HG02852 (cell line): ENCODE data around the gene TEX11.
"Not testable (repeated sequence)": the region's sequence is repeated elsewhere in the genome, so short reads cannot be mapped to it uniquely, and the experiment has no call there.

Experiments used
- ATAC-seq: cut with Tn5 transposase; IDR thresholded peaks from one replicate; pipeline ENCODE4 v1.9.1; 2021; ENCODE audit warnings: mild to moderate bottlenecking, moderate library complexity; ENCODE audit not compliant: unreplicated experiment

Gene TEX11

GRCh38 chrX:70618467-70618866 is 290.0 kb downstream of the TEX11 start:
- ATAC-seq: no peak

GRCh38 chrX:70613295-70613694 is 295.2 kb downstream of the TEX11 start:
- no peak for ATAC-seq

DNA sequence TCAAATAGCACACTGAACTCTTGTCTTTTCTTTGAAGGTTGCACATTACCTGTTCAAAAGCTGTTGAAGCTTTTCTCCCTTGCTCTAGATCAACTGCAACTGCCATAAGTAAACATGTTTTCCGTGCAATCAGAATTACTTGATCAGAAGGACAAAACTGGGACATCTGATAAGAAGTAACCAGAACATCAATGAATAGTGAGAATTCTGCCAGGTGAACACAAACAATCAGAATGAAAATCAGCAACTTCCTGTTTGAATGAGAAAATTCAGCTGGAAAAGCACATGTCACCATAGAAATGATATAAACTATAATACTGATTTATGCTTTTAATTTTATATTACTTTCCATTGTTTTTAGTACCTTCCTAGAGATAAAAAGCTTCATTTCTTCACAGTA is 303.2 kb downstream of the TEX11 start:
- no peak for ATAC-seq

DNA sequence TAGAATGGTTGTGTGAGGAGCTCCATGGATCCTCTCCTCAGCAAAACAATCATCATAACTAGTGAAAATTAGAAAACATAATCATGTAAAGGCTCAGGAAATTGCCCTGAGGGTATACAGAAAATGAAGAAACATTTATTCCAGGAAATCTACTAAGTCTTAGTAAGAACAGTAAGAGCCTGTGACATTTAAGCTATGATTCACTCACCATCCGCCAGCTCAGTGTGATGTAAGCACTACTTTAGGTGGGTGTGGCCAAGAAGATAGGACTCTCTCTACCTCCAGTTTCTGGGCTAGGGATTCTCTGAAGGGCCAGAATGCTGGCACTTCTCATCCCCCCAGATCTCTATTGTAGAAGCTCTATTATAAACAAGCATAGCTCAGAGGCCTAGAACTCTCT is 316.4 kb downstream of the TEX11 start:
- no peak for ATAC-seq

DNA sequence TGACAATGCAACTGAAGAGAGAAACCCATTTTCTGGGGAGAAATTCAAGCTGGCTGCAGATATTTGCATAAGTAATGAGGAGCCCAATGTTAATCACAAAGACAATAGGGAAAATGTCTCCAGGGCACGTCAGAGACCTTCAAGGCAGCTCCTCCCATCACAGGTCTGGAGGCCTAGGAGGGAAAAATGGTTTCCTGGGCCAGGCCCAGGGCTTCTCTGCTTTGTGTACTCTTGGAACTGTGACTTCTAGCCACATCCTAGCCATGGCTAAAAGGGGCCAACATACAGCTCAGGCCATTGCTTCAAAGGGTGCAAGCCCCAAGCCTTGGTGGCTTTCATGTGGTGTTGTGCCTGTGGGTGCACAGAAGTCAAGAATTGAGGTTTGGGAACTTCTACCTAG is 321.4 kb downstream of the TEX11 start:
- ATAC-seq: not testable (repeated sequence)

GRCh38 chrX:70577442-70577841 is 331.1 kb downstream of the TEX11 start:
- ATAC-seq: no peak

GRCh38 chrX:70569922-70570576 is 338.5 kb downstream of the TEX11 start:
- not testable (repeated sequence) for ATAC-seq

DNA sequence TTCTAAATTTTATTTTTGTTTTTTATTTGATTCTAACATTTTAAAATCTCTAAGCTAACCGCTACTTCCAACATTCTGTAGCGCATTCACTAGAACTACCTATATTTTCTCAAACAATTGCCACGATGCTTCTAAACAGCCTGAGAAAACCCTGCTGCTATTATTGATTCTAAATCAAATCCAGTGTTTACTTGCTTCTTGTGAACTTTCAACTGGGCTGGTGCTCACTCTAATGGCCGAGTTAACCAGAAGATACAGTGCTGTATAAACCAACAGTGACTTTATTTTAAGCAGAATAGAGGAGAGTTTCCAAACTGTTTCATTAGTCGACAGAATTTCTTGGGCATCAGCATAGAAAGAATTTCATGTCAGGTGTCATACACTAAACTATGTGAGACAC is 353.6 kb downstream of the TEX11 start:
- ATAC-seq: no peak

DNA sequence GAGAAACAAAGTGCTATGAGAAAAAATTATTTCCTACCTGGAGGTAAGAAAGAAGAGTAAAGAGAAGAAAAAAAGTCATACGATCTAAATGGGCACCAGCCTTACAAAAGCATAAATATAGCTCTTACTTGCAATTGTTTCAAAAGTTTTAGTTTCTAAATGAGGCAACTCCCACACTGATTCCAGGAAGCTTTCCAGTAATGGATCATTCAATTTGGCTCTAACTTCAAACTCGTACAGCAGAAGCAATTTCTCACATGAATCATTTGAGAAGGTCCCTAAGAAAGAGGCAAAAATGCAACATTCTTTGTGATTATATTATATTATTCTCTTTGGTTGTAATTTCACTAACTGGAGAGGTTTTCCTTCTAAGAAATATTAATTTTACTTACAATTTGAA is 354.0 kb downstream of the TEX11 start:
- no peak for ATAC-seq

GRCh38 chrX:70554081-70554480 is 354.4 kb downstream of the TEX11 start:
- ATAC-seq: no peak

GRCh38 chrX:70553516-70553915 is 355.0 kb downstream of the TEX11 start:
- ATAC-seq: no peak

DNA sequence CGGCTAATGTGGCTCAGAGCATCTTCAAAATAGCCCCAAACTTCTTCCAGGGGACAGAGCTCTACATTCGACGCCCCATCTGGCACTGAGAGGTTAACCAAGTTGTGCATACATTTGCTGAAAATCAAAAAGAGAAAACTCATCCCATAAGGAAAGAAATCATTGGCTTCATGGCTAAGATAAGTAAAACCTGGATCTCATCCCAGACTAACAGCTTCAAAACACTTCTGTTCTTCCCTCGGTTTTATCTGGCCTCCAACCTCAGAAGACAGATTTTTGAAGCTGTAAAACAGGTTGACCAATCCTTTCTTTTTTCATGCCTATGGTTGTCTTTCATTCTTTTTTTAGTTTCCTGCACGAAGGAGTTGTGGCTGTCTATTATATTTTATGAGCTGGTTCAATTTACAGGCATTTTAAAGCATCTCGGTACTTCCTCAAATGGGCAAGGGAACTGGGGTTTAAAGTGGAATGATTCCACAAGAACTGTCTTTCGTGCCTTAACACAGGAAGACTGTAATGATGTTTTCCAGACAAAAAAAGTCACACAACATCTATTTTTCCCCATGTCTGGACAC is 356.3 kb downstream of the TEX11 start:
- no peak for ATAC-seq

DNA sequence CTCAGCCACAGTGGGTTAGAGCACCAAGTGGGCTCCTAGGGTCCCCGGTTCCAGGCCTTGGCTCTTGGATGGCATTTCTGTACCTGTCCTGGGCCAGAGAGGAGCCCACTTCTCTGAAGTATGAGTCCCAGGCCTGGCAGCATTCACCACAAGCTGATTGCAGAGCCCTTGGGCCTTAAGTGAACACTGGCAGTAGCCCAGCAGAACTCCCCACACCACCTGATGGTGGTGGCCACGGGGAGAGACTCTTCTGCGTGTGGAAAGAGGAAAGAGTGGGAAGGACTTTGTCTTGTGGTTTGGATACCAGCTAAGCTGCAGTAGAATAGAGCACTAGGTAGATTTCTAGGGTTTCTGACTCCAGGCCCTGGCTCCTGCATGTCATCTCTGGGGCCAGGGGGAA is 359.1 kb downstream of the TEX11 start:
- ATAC-seq: no peak

DNA sequence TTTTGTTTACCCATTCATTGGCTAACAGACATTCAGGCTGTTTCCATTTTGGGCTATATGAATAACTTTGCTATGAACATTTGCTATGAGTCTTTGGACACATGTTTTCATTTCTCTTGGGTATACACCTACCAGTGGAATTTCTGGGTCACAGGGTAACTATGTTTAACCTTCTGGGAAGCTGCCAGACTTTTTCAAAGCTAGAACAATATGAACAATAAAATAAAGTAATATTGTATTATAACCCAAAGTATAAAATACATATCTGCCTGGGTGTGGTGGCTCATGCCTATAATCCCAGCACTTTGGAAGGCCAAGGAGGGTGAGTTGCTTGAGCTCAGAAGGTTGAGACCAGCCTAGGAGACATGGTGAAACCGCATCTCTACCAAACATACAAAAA is 373.3 kb downstream of the TEX11 start:
- ATAC-seq: no peak

DNA sequence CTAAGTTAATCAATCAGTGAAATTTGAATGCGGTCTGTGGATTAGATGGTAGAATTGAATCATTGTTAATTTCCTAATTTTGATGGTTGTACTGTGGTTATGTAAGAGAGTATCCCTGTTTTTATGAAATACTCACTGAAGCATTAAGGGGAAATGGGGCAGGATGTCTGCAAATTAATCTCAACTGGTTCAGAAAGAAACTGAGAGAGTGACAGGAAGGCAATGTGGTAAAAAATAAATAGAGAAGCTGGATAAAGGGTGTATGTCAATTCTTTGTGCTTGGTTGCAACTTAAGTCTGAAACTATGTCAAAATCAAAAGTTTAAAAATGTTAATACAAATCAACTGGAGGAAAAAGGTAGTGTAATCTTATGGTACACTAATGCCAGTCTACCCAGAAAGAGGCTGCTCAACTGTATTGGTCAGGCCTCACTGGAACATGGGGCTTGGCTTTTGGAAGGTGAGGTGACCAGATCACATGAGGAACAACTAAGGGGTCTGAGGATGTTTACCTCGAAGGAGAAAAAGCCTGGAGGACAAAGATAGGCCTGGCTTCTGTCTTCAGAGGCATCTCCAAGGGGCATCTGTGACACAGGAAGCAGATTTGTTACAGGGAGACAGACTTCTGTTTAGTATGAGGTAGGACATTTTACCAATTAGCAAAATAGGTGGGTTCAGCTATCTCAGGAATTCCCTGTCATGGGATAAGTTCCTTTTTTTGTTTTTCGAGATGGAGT is 380.7 kb downstream of the TEX11 start:
- no peak for ATAC-seq

DNA sequence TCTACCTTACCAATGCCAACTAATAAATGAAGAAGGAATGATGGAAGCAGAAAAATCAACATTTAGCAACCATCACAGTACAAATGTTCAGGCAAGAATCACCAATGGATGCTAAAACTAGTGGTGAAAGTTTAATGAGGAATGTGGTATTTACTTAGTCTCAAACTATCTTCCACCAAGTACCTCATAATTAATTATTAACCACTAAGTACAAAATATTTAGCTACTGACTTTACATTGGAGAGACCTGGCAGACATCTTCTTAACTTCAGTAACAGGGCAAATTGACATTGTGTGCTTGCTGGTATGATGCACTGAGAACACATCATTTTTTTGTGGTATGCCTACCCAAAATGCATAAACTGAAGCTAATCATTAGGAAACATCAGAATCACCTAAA is 381.5 kb downstream of the TEX11 start:
- no peak for ATAC-seq

- no peak for ATAC-seq
Measured at GRCh38 chrX:70525733-70526132, 382.8 kb downstream of the TEX11 start.

DNA sequence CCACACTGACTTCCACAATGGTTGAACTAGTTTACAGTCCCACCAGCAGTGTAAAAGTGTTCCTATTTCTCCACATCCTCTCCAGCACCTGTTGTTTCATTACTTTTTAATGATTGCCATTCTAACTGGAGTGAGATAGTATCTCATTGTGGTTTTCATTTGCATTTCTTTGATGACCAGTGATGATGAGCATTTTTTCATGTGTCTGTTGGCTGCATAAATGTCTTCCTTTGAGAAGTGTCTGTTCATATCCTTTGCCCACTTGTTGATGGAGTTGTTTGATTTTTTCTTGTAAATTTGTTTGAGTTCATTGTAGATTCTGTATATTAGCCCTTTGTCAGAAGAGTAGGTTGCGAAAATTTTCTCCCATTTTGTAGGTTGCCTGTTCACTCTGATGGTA is 392.8 kb downstream of the TEX11 start:
- ATAC-seq: not testable (repeated sequence)

DNA sequence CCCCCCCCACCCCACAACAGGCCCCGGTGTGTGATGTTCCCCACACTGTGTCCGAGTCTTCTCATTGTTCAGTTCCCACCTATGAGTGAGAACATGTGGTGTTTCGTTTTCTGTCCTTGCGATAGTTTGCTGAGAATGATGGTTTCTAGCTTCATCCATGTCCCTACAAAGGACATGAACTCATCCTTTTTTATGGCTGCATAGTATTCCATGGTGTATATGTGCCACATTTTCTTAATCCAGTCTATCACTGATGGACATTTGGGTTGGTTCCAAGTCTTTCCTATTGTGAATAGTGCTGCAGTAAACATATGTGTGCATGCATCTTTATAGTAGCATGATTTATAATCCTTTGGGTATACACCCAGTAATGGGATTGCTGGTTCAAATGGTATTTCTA is 393.2 kb downstream of the TEX11 start:
- ATAC-seq: not testable (repeated sequence)

- no peak for ATAC-seq
Measured at GRCh38 chrX:70509078-70509477, 399.4 kb downstream of the TEX11 start.

DNA sequence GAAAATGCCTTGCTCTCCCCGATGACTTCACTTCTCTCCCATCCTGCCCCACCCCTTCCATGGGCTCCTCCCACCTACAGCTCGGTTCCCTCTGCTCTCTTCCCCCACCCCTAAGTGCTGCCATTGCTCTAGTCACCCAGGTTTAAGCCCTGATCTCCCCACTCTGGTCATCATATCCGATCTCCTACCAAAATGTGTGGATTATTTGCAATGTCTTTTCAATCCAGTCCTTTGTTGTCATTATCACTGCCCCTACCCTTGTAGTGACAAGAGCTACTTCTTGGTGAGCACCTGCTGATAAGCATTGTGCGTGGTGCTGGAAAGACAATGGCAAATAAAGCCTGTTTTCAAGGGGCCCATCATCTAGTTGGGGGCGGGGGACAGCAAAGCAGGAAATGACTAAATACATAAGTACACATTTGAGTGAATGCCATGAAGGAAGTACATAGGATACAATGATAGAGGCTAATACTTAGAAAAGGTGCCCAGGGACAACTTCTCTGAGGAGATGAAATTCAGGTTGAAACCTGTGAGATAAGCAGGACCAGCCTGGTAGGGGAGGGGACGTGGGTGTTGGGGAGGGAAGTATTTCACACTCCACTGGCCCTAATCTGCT is 400.1 kb downstream of the TEX11 start:
- ATAC-seq: peak; percentile 56

GRCh38 chrX:70505451-70505841 is 403.1 kb downstream of the TEX11 start:
- ATAC-seq: no peak
